Measurements from ENCODE around the gene RAB26. TPM values are rescaled to one million over a fixed set of nuclear protein-coding genes. Genes with fewer than 3 reads are reported as not detected.

Gene RAB26
- total and polyA plus RNA-seq, 10 donors = 0.26 to 7.9 (median 1.2) TPM; not detected in 1

GRCh38 chr16:2149630-2150417 lies 1.4 kb downstream of the RAB26 start:
- DNase-seq = peak; percentile 69
- Histone ChIP-seq H3K27me3 (replicated peaks in 1 of 7) (peaks cover 0 to 21% (median 0%) of the 10 kb centered on the region in 7 donors), H3K4me1 (peaks cover 45 to 74% (median 70%) of the 10 kb centered on the region in 6 donors), H3K9me3 (no peaks in the 10 kb centered on the region), H3K36me3 (peaks cover 0 to 35% (median 9%) of the 10 kb centered on the region in 6 donors), H3K27ac (no peak overlapping the region), H3K4me3 (peak overlapping the region in 1 of 8 donors; percentile 76)
- intact Hi-C loops (cut with DNase I; ENCODE audit: low total_unique reads) = loop anchor here (5.0 kb wide), 1 partner anchor 123 kb away; the partner anchor contains the start of gene NHERF2
- TF ChIP-seq POLR2A (IDR thresholded peaks at IDR 0.05) (no peak), POLR2AphosphoS5 (IDR thresholded peaks at IDR 0.05) (peak in 2 of 3 donors; percentile 4 to 26)
- 54 to 63% (median 61%) methylated on average over 14 to 24 of the region's 24 CpGs for WGBS, 5 donors

GRCh38 chr16:2150418-2151187 lies 2.2 kb downstream of the RAB26 start:
- peak; percentile 68 for DNase-seq

GRCh38 chr16:2151188-2152091 lies 3.0 kb downstream of the RAB26 start:
- intact Hi-C loops (cut with DNase I; ENCODE audit: low total_unique reads) = loop anchor here (5.0 kb wide), 1 partner anchor 124 kb away; the partner anchor contains the start of gene NHERF2
- Histone ChIP-seq H3K9me3 (no peaks in the 10 kb centered on the region), H3K4me3 (no peak overlapping the region), H3K27ac (peak overlapping the region in 1 of 8 donors; percentile 45), H3K27me3 (replicated peaks in 1 of 7) (peaks cover 0 to 21% (median 0%) of the 10 kb centered on the region in 7 donors), H3K36me3 (peaks cover 0 to 35% (median 9%) of the 10 kb centered on the region in 6 donors), H3K4me1 (peaks cover 45 to 82% (median 77%) of the 10 kb centered on the region in 6 donors)
- peak; percentile 74 for DNase-seq
- 64 to 82% (median 79%) methylated on average over 7 to 13 of the region's 13 CpGs for WGBS, 5 donors
- TF ChIP-seq POLR2AphosphoS5 (IDR thresholded peaks at IDR 0.05) (peak in 2 of 3 donors; percentile 42 to 61), CTCF (IDR thresholded peaks at IDR 0.05 in 8 of 11, conservative IDR thresholded peaks at IDR 0.05 in 3 of 11) (no peak)

More at GRCh38 chr16:2150418-2151187, 2.2 kb downstream of the RAB26 start:
- WGBS, 5 donors = 40 to 72% (median 65%) methylated on average over 16 to 18 of the region's 18 CpGs
- no peak overlapping the region for H3K4me3 ChIP-seq
- no peak for TF ChIP-seq POLR2AphosphoS5 (IDR thresholded peaks at IDR 0.05)
- no peak for TF ChIP-seq CTCF (IDR thresholded peaks at IDR 0.05 in 8 of 11, conservative IDR thresholded peaks at IDR 0.05 in 3 of 11)
- TF ChIP-seq POLR2A (IDR thresholded peaks at IDR 0.05) = no peak
- no peak overlapping the region for H3K27ac ChIP-seq
- H3K36me3 ChIP-seq = peaks cover 0 to 35% (median 9%) of the 10 kb centered on the region in 6 donors
- peaks cover 45 to 77% (median 72%) of the 10 kb centered on the region in 6 donors for H3K4me1 ChIP-seq
- intact Hi-C loops (cut with DNase I; ENCODE audit: low total_unique reads) = loop anchor here (5.0 kb wide), 1 partner anchor 123 kb away; the partner anchor contains the start of gene NHERF2
- peaks cover 0 to 21% (median 0%) of the 10 kb centered on the region in 7 donors for H3K27me3 ChIP-seq (replicated peaks in 1 of 7)
- no peaks in the 10 kb centered on the region for H3K9me3 ChIP-seq
